CD4-positive, alpha-beta T cell treated with Interleukin-4 for 1 hour (primary cell): ENCODE data around the gene CYP46A1.
"Not testable (repeated sequence)": the region's sequence is repeated elsewhere in the genome, so short reads cannot be mapped to it uniquely, and the experiment has no call there.

Experiments
- DNase-seq, 2 donors: peaks; one replicate each; pipeline ENCODE4 v3.0.0-alpha.2; 2020 to 2022

CYP46A1 gene

GRCh38 chr14:99658218-99658845 is 25.8 kb upstream of the CYP46A1 start:
- no peak for DNase-seq

- no peak for DNase-seq
These were observed 24.8 kb upstream of the CYP46A1 start for GRCh38 chr14:99659333-99659741.

GRCh38 chr14:99660006-99660566 is 24.0 kb upstream of the CYP46A1 start:
- no peak for DNase-seq

- DNase-seq = no peak
These were observed 23.3 kb upstream of the CYP46A1 start for GRCh38 chr14:99660794-99661193.

GRCh38 chr14:99661206-99661605 is 22.9 kb upstream of the CYP46A1 start:
- not testable (repeated sequence) for DNase-seq

- DNase-seq = no peak
These were observed 21.3 kb upstream of the CYP46A1 start for GRCh38 chr14:99662846-99663245.

GRCh38 chr14:99663386-99664057 is 20.6 kb upstream of the CYP46A1 start:
- DNase-seq = no peak

- no peak for DNase-seq
These were observed 19.8 kb upstream of the CYP46A1 start for GRCh38 chr14:99664058-99664936.

GRCh38 chr14:99664937-99665273 is 19.2 kb upstream of the CYP46A1 start:
- no peak for DNase-seq

- DNase-seq = no peak
These were observed 17.6 kb upstream of the CYP46A1 start for GRCh38 chr14:99666533-99666932.

- DNase-seq = no peak
These were observed 17.1 kb upstream of the CYP46A1 start for GRCh38 chr14:99667045-99667444.

- no peak for DNase-seq
These were observed 16.3 kb upstream of the CYP46A1 start for GRCh38 chr14:99667821-99668220.

- no peak for DNase-seq
These were observed 15.5 kb upstream of the CYP46A1 start for GRCh38 chr14:99668307-99669295.

- DNase-seq = no peak
These were observed 13.5 kb upstream of the CYP46A1 start for GRCh38 chr14:99670361-99671234.

GRCh38 chr14:99671235-99672224 is 12.6 kb upstream of the CYP46A1 start:
- no peak for DNase-seq

- peak; percentile 15 to 38 for DNase-seq
These were observed 11.4 kb upstream of the CYP46A1 start for GRCh38 chr14:99672506-99673304.

GRCh38 chr14:99673305-99674063 is 10.6 kb upstream of the CYP46A1 start:
- DNase-seq = no peak

- no peak for DNase-seq
These were observed 9.9 kb upstream of the CYP46A1 start for GRCh38 chr14:99674064-99674650.
